IPS DF 6.9 (cell line): ENCODE results near the gene SLC26A1.

Experiments
- DNase-seq: peaks from one replicate; pipeline ENCODE4 v3.0.0-alpha.2; 2013; ENCODE audit warnings: low read depth, low spot score
- H3K27ac ChIP-seq: one replicate; pipeline ENCODE4 v1.5.1; 2013; ENCODE audit warnings: low read length, control low read depth
- H3K27me3 ChIP-seq: 2 replicates; pipeline ENCODE4 v1.6.1; 2013; ENCODE audit warnings: mild to moderate bottlenecking, low read length; ENCODE audit not compliant: control insufficient read depth, insufficient read depth
- H3K36me3 ChIP-seq: 2 replicates; pipeline ENCODE4 v1.6.1; 2013; ENCODE audit warnings: low read length; ENCODE audit not compliant: control insufficient read depth, insufficient read depth
- H3K4me1 ChIP-seq: 2 replicates; pipeline ENCODE4 v1.6.1; 2013; ENCODE audit warnings: low read length; ENCODE audit not compliant: control insufficient read depth, insufficient read depth
- H3K4me3 ChIP-seq: 2 replicates; pipeline ENCODE4 v1.5.1; 2013; ENCODE audit warnings: mild to moderate bottlenecking, low read length
- H3K9me3 ChIP-seq: 2 replicates; pipeline ENCODE4 v1.6.1; 2013; ENCODE audit warnings: low read length, inconsistent platforms; ENCODE audit not compliant: control insufficient read depth, insufficient read depth
- WGBS: extraction: QIAGEN DNeasy Blood & Tissue Kit; methylation state at CpG from one replicate; pipeline ENCODE4 v1.1.7; 2013; ENCODE audit warnings: mixed read lengths, missing lambda C conversion rate; ENCODE audit not compliant: insufficient read length, insufficient coverage; 5-methylcytosine and 5-hydroxymethylcytosine counted together

SLC26A1 gene

DNA sequence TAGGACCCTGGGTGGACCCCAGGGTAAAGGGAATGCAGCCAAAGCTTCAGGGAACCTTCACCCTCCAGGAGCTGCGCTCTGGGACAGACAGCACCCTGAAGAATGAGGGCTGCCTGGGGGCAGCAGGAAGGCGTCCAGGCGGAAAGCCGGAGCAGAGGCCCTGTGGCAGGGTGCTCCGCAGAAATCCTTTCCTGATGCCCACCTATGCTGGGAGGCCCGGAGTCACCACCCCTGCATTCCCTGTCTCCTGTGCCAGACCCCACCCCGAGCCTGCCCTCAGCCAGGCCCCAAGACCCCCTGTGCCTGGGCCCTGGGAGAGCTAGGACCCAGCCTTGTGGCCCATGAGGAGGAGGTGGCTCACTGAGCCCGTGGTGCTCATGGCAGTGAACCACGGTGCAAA lies 18.5 kb downstream of the SLC26A1 start:
- 0 out of 2 replicates have a peak, but pooled peaks cover 3% of the 10 kb centered on the region for H3K36me3 ChIP-seq
- H3K9me3 ChIP-seq = no peaks in the 10 kb centered on the region
- H3K4me3 ChIP-seq = no peak overlapping the region
- H3K27ac ChIP-seq = no peak overlapping the region
- DNase-seq = no peak
- H3K27me3 ChIP-seq = no peaks in the 10 kb centered on the region; the same call in 1 of the 2 replicates
- H3K4me1 ChIP-seq = peaks cover 2% of the 10 kb centered on the region; the same call in 1 of the 2 replicates
- WGBS = no CpG with 5 or more reads among the region's 9 CpGs

DNA sequence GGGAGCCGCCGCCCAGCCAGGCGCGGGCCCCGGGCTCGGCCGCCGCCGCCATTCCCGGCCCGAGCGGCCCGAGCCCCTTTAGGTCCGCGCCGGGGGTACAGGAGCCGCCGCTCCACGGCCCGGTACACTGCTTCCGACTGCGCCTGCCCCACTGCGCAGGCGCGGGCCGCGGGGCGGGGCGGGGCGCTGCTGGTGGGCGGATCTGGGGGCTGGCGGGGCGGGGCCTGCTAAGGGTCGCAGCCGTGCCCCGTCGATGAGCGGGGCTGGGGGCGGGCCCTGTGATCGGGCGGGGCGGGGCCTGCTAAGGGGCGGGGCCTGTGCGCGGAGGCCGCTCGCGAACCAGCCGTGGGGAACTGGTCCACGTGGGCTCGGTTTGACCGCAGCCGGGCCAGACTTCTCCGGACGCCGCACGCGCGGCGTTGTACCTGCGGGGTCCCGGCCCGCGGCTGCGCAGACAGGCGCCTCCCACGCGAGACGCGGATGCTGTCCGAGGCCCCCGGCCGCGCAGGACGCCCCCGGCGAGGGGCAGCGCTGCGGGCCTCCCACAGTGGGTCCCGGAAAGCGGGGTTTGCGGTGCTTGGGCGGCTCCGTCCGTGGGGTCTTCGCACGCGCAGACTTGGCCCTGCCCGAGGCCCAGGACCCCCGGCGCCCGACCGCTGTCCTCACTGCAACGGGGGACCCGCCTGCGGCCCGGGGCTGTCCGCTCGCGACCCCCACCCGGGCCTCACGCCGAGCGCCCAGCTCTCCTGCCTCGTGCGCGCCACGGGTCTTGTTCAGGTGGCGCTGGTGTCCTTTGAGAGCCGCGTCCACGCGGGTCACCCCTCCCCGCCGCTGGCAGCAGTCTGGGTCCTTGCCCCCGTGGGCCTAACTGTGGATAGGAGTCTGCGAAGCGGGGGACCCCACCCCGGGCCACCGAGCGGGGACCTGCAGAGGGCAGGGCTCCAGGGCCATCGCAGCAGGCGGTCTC lies 19.5 kb downstream of the SLC26A1 start, which contains the start of gene DGKQ:
TSS of gene DGKQ (minus strand) at position 139 of the 967 bp plus-strand sequence. CDS start at position 52, 87 bp downstream.
- Histone ChIP-seq H3K4me1 (peaks cover 1% of the 10 kb centered on the region; the same call in 1 of the 2 replicates), H3K27me3 (no peaks in the 10 kb centered on the region; the same call in 1 of the 2 replicates), H3K9me3 (no peaks in the 10 kb centered on the region), H3K36me3 (0 out of 2 replicates have a peak, but pooled peaks cover 3% of the 10 kb centered on the region), H3K4me3 (peak within 1 kb of the TSS; percentile 41), H3K27ac (no peak within 1 kb of the TSS)
- WGBS = no CpG with 5 or more reads among the region's 123 CpGs
- no peak for DNase-seq

GRCh38 chr4:972651-973424 lies 20.4 kb downstream of the SLC26A1 start:
- no peak for DNase-seq
- no peak overlapping the region for H3K27ac ChIP-seq
- H3K4me1 ChIP-seq = peaks cover 3% of the 10 kb centered on the region
- WGBS = no CpG with 5 or more reads among the region's 65 CpGs
- 0 out of 2 replicates have a peak, but pooled peaks cover 3% of the 10 kb centered on the region for H3K36me3 ChIP-seq
- H3K27me3 ChIP-seq = no peaks in the 10 kb centered on the region; the same call in 1 of the 2 replicates
- H3K9me3 ChIP-seq = no peaks in the 10 kb centered on the region
- H3K4me3 ChIP-seq = peak overlapping the region; percentile 41; the same call in 1 of the 2 replicates

DNA sequence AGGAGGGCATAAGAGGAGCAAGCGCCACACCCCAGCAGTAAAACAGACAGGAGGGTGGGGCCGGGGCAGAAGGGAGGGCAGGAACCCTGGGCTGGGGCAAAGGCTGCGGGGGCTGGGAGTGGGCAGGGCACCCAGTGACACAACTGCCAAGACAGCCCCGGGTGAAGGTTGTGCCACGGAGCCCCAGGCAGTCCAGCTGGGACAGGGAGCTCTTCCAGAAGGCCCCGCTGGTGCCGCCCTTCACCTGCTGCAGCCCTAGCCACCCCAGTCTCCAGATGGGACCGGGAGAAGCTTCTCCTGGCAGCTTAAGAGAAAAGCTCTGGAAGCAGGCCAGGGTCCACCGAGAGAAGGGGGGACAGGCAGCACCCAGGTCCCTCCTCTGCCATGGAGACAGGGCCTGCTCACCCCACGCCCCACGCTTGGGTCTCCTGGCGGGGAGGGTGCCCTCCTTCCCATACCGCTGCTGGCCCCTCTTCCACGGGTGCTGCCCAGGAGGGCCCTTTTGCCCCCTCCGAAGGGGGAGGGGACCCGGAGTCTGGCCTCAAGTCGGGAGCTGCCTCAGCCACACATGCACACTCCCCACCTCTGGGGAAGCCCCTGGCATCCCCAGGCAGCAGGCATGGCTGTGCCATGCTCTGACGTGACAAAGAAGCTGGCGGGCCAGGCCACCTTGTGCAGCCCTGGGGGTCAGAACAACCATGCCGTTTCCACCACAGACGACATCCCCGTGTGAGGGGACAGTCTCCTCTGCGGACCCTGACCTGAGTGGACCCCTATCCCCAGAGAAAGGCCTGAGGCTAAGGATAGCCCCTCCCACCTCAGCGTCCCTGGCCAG lies 21.3 kb downstream of the SLC26A1 start:
- H3K27me3 ChIP-seq = no peaks in the 10 kb centered on the region; the same call in 1 of the 2 replicates
- 0 out of 2 replicates have a peak, but pooled peaks cover 3% of the 10 kb centered on the region for H3K36me3 ChIP-seq
- no peaks in the 10 kb centered on the region for H3K9me3 ChIP-seq
- H3K4me1 ChIP-seq = peaks cover 3% of the 10 kb centered on the region
- H3K4me3 ChIP-seq = no peak overlapping the region
- no CpG with 5 or more reads among the region's 24 CpGs for WGBS
- H3K27ac ChIP-seq = no peak overlapping the region
- DNase-seq = no peak

GRCh38 chr4:970854-971520 lies 22.2 kb downstream of the SLC26A1 start:
- Histone ChIP-seq H3K27ac (no peak overlapping the region), H3K27me3 (no peaks in the 10 kb centered on the region; the same call in 1 of the 2 replicates), H3K4me3 (no peak overlapping the region), H3K4me1 (peaks cover 3% of the 10 kb centered on the region), H3K9me3 (no peaks in the 10 kb centered on the region), H3K36me3 (0 out of 2 replicates have a peak, but pooled peaks cover 3% of the 10 kb centered on the region)
- WGBS = no CpG with 5 or more reads among the region's 17 CpGs
- DNase-seq = no peak

DNA sequence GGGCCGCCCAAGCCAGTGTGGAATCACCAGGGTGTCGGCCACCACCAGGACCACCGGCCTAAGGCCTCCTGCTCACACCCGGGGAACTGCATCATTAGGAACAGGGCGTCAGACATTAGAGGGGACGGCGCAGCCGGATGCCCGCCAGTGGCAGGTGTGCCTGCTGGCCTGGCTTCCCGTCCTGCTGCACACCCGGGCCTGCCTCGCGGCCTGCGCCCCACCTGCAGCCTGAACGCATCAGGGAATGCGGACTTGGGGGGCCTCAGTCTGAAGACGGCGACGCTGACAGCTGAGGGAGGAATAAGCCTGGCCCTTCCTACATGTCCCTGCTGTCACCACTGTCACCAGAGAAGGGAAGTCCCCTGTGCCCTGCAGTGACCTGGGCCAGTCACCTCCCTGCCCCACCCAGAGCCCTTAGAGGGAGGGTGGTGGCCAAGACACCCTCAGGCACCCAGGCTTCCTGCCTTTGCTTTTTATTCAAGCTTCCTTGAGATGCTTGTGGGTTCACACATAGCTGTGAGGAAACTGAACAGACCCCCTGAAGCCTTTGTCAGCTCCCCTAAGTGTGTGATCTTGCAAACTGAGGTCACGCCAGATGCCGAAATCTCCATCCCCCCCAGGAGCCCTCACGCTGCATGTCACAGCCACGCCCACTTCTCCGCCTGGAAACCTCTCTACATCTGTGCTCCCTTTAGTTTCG lies 23.0 kb downstream of the SLC26A1 start:
- no peaks in the 10 kb centered on the region; the same call in 1 of the 2 replicates for H3K27me3 ChIP-seq
- H3K4me1 ChIP-seq = peaks cover 3% of the 10 kb centered on the region
- no CpG with 5 or more reads among the region's 25 CpGs for WGBS
- no peak overlapping the region for H3K27ac ChIP-seq
- H3K9me3 ChIP-seq = no peaks in the 10 kb centered on the region
- 0 out of 2 replicates have a peak, but pooled peaks cover 3% of the 10 kb centered on the region for H3K36me3 ChIP-seq
- no peak overlapping the region for H3K4me3 ChIP-seq
- DNase-seq = no peak

- no CpG with 5 or more reads among the region's 23 CpGs for WGBS
- Histone ChIP-seq H3K27ac (no peak overlapping the region), H3K36me3 (0 out of 2 replicates have a peak, but pooled peaks cover 3% of the 10 kb centered on the region), H3K4me1 (peaks cover 3% of the 10 kb centered on the region), H3K4me3 (no peak overlapping the region), H3K27me3 (no peaks in the 10 kb centered on the region; the same call in 1 of the 2 replicates), H3K9me3 (no peaks in the 10 kb centered on the region)
- DNase-seq = no peak
These were observed 24.4 kb downstream of the SLC26A1 start for GRCh38 chr4:968621-969394.

GRCh38 chr4:968221-968620 lies 25.0 kb downstream of the SLC26A1 start:
- Histone ChIP-seq H3K36me3 (peaks cover 4% of the 10 kb centered on the region; the same call in 1 of the 2 replicates), H3K27ac (no peak overlapping the region), H3K9me3 (no peaks in the 10 kb centered on the region), H3K4me3 (no peak overlapping the region; the same call in 1 of the 2 replicates), H3K4me1 (peaks cover 3% of the 10 kb centered on the region), H3K27me3 (no peaks in the 10 kb centered on the region; the same call in 1 of the 2 replicates)
- no CpG with 5 or more reads among the region's 24 CpGs for WGBS
- DNase-seq = no peak
